Measurements from ENCODE around the gene CCDC18. TPM values are rescaled to one million over a fixed set of nuclear protein-coding genes. Genes with fewer than 3 reads are reported as not detected.
"Not testable (repeated sequence)": the region's sequence is repeated elsewhere in the genome, so short reads cannot be mapped to it uniquely, and the experiment has no call there.

The CCDC18 gene
- total RNA-seq, 1 donor from 2014 or later = 16.2 TPM

- TF ChIP-seq, protein P1, sequence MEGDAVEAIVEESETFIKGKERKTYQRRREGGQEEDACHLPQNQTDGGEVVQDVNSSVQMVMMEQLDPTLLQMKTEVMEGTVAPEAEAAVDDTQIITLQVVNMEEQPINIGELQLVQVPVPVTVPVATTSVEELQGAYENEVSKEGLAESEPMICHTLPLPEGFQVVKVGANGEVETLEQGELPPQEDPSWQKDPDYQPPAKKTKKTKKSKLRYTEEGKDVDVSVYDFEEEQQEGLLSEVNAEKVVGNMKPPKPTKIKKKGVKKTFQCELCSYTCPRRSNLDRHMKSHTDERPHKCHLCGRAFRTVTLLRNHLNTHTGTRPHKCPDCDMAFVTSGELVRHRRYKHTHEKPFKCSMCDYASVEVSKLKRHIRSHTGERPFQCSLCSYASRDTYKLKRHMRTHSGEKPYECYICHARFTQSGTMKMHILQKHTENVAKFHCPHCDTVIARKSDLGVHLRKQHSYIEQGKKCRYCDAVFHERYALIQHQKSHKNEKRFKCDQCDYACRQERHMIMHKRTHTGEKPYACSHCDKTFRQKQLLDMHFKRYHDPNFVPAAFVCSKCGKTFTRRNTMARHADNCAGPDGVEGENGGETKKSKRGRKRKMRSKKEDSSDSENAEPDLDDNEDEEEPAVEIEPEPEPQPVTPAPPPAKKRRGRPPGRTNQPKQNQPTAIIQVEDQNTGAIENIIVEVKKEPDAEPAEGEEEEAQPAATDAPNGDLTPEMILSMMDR (conservative IDR thresholded peaks at IDR 0.05; ENCODE audit: low read depth, low read length) = no peak
- no peak for DNase-seq (ENCODE audit: low read depth)
- H3K4me3 ChIP-seq (ENCODE audit: low read depth, low read length) = no peak overlapping the region
These were observed 25.2 kb upstream of the CCDC18 start for GRCh38 chr1:93155335-93155734.

- H3K4me3 ChIP-seq (ENCODE audit: low read depth, low read length) = no peak overlapping the region
- no peak for DNase-seq (ENCODE audit: low read depth)
- TF ChIP-seq, protein P1 (conservative IDR thresholded peaks at IDR 0.05; ENCODE audit: low read depth, low read length) = no peak
These were observed 21.2 kb upstream of the CCDC18 start for GRCh38 chr1:93159337-93159736.

DNA sequence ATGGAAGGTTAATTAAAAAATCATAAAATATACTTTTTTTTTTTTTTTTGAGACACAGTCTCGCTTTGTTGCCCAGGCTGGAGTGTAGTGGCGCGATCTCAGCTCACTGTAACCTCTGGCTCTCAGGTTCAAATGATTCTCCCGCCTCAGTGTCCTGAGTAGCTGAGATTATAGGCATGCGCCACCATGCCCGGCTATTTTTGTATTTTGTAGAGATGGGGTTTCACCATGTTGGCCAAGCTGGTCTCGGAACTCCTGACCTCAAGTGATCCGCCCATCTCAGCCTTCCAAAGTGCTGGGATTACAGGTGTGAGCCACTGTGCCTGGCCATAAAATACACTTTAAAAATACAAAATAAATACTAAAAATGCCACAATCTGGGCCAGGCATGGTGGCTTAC is 17.2 kb upstream of the CCDC18 start:
- DNase-seq (ENCODE audit: low read depth); H3K4me3 ChIP-seq (ENCODE audit: low read depth, low read length): not testable (repeated sequence)

GRCh38 chr1:93164816-93165215 is 15.7 kb upstream of the CCDC18 start:
- TF ChIP-seq, protein P1 (conservative IDR thresholded peaks at IDR 0.05; ENCODE audit: low read depth, low read length) = no peak
- H3K4me3 ChIP-seq (ENCODE audit: low read depth, low read length) = no peak overlapping the region
- DNase-seq (ENCODE audit: low read depth) = no peak

GRCh38 chr1:93165895-93166294 is 14.6 kb upstream of the CCDC18 start:
- not testable (repeated sequence) for DNase-seq (ENCODE audit: low read depth); H3K4me3 ChIP-seq (ENCODE audit: low read depth, low read length)

GRCh38 chr1:93167006-93167405 is 13.5 kb upstream of the CCDC18 start:
- DNase-seq (ENCODE audit: low read depth) = no peak
- no peak overlapping the region for H3K4me3 ChIP-seq (ENCODE audit: low read depth, low read length)
- TF ChIP-seq, protein P1 (conservative IDR thresholded peaks at IDR 0.05; ENCODE audit: low read depth, low read length) = no peak

- DNase-seq (ENCODE audit: low read depth); H3K4me3 ChIP-seq (ENCODE audit: low read depth, low read length): not testable (repeated sequence)
These were observed 10.3 kb upstream of the CCDC18 start for GRCh38 chr1:93170141-93170678.

GRCh38 chr1:93171549-93172034 is 8.9 kb upstream of the CCDC18 start:
- DNase-seq (ENCODE audit: low read depth) = no peak
- TF ChIP-seq, protein P1 (conservative IDR thresholded peaks at IDR 0.05; ENCODE audit: low read depth, low read length) = no peak
- no peak overlapping the region for H3K4me3 ChIP-seq (ENCODE audit: low read depth, low read length)

GRCh38 chr1:93172778-93173177 is 7.7 kb upstream of the CCDC18 start:
- DNase-seq (ENCODE audit: low read depth) = no peak
- no peak overlapping the region for H3K4me3 ChIP-seq (ENCODE audit: low read depth, low read length)
- TF ChIP-seq, protein P1 (conservative IDR thresholded peaks at IDR 0.05; ENCODE audit: low read depth, low read length) = no peak

- not testable (repeated sequence) for H3K4me3 ChIP-seq (ENCODE audit: low read depth, low read length); DNase-seq (ENCODE audit: low read depth)
These were observed 5.9 kb upstream of the CCDC18 start for GRCh38 chr1:93174638-93175037.
